HepG2 (cell line): ENCODE results near the gene EWSR1. TPM values are rescaled to one million over a fixed set of nuclear protein-coding genes. Genes with fewer than 3 reads are reported as not detected.

ENCODE experiments used
- EHMT2 ChIP-seq: fragments of 200-600 bp; sonication (generic); IDR thresholded peaks from 2 replicates; pipeline ENCODE4 v1.7.0; 2017; ENCODE audit warnings: antibody characterized with exemption, low read depth, low read length, borderline replicate concordance
- ELK4 ChIP-seq: sonication (generic); formaldehyde crosslinking; IDR thresholded peaks from 2 replicates; pipeline ENCODE4 v1.9.0; 2021; ENCODE audit warnings: missing genetic modification reagents, borderline replicate concordance
- EZH2 ChIP-seq: conservative IDR thresholded peaks from 2 replicates; pipeline ENCODE4 v1.6.1; 2012; ENCODE audit warnings: mild to moderate bottlenecking, low read depth, low read length, moderate library complexity
- HMG20A ChIP-seq: IDR thresholded peaks from 2 replicates; pipeline ENCODE4 v1.6.1; 2016; ENCODE audit warnings: borderline replicate concordance
- HMG20B ChIP-seq: conservative IDR thresholded peaks from 2 replicates; pipeline ENCODE4 v1.6.1; 2016; ENCODE audit warnings: missing genetic modification reagents, missing compliant biosample characterization
- MAFG ChIP-seq: sonication (generic); formaldehyde crosslinking; IDR thresholded peaks from 2 replicates; pipeline ENCODE4 v1.5.1; 2020; ENCODE audit warnings: mild to moderate bottlenecking, missing genetic modification reagents
- MAX ChIP-seq: IDR thresholded peaks from 2 replicates; pipeline ENCODE4 v1.6.1; 2012; ENCODE audit warnings: inconsistent platforms
- NFRKB ChIP-seq: fragments of 450-650 bp; IDR thresholded peaks from 2 replicates; pipeline ENCODE4 v1.6.1; 2017
- NR2F2 ChIP-seq: IDR thresholded peaks from 2 replicates; pipeline ENCODE4 v1.6.1; 2012; ENCODE audit warnings: low read depth, inconsistent platforms, borderline replicate concordance
- RCOR2 ChIP-seq: IDR thresholded peaks from 2 replicates; pipeline ENCODE4 v1.6.1; 2016; ENCODE audit warnings: missing biosample characterization, missing genetic modification reagents
- REL ChIP-seq: sonication (generic); formaldehyde crosslinking; conservative IDR thresholded peaks from 2 replicates; pipeline ENCODE4 v1.8.0; 2022; ENCODE audit warnings: mild to moderate bottlenecking, missing genetic modification reagents, moderate library complexity
- SIX1 ChIP-seq: sonication (generic); formaldehyde crosslinking; IDR thresholded peaks from 2 replicates; pipeline ENCODE4 v1.4.0; 2020; ENCODE audit warnings: missing genetic modification reagents, borderline replicate concordance
- SNRNP70 ChIP-seq: fragments of 200-400 bp; formaldehyde crosslinking; IDR thresholded peaks from 2 replicates; pipeline ENCODE4 v1.6.1; 2017; ENCODE audit warnings: mild to moderate bottlenecking, low read depth, low read length, moderate library complexity
- SOX6 ChIP-seq, 2 experiments: fragments of 450-650 bp in 1 of 2; sonication (generic) in 1 of 2; formaldehyde crosslinking in 1 of 2; IDR thresholded peaks; 2 replicates each; pipeline versions ENCODE4 v1.4.0 to v1.6.1; 2017 to 2020; ENCODE audit warnings: antibody characterized with exemption in 1 of 2, mild to moderate bottlenecking in 1 of 2, missing genetic modification reagents in 1 of 2
- TAF15 ChIP-seq: fragments of 200-400 bp; formaldehyde crosslinking; IDR thresholded peaks from one replicate; pipeline ENCODE4 v1.6.1; 2018; ENCODE audit warnings: mild to moderate bottlenecking, low read depth, low read length; ENCODE audit not compliant: poor library complexity, severe bottlenecking
- TBX2 ChIP-seq: sonication (generic); formaldehyde crosslinking; IDR thresholded peaks from 2 replicates; pipeline ENCODE4 v1.5.0; 2020; ENCODE audit warnings: missing genetic modification reagents, mild to moderate bottlenecking, borderline replicate concordance
- TFE3 ChIP-seq: IDR thresholded peaks from 2 replicates; pipeline ENCODE4 v1.6.1; 2016
- ZMAT3 ChIP-seq: sonication (generic); formaldehyde crosslinking; conservative IDR thresholded peaks from 2 replicates; pipeline ENCODE4 v1.7.0; 2021; ENCODE audit warnings: missing genetic modification reagents
- ZNF709 ChIP-seq: sonication (generic); formaldehyde crosslinking; IDR thresholded peaks from 2 replicates; pipeline ENCODE4 v1.5.0; 2020; ENCODE audit warnings: mild to moderate bottlenecking, missing genetic modification reagents
- ZNF75D ChIP-seq: sonication (generic); formaldehyde crosslinking; IDR thresholded peaks from 2 replicates; pipeline ENCODE4 v1.8.1; 2023; ENCODE audit warnings: missing genetic modification reagents, mild to moderate bottlenecking, borderline replicate concordance
- ZNF777 ChIP-seq: sonication (generic); formaldehyde crosslinking; IDR thresholded peaks from 2 replicates; pipeline ENCODE4 v1.4.0; 2020; ENCODE audit warnings: missing genetic modification reagents
- ZNF781 ChIP-seq: sonication (generic); formaldehyde crosslinking; IDR thresholded peaks from 2 replicates; pipeline ENCODE4 v1.5.1; 2020; ENCODE audit warnings: borderline replicate concordance, mild to moderate bottlenecking, missing genetic modification reagents; ENCODE audit errors: not compliant biosample characterization
- polyA plus RNA-seq, 8 experiments: library from polyadenylated mRNA; depleted of rRNA in 3 of 8; stranded (reverse) in 7 of 8; unstranded in 1 of 8; fragments of >200 nt; fragmentation: Illumina TruSeq in 4 of 8; extraction: Trizol in 4 of 8; gene quantifications; 2 replicates each; pipeline versions ENCODE4 v1.2.1 to v1.2.3, GENCODE V29; 2011 to 2016; ENCODE audit warnings: low read depth in 4 of 8, missing spikeins in 1 of 8, mixed read lengths in 1 of 8; ENCODE audit not compliant: insufficient read depth in 1 of 8
- total RNA-seq, 5 experiments: library from RNA; depleted of rRNA; stranded (reverse); fragments of >200 nt; fragmentation: Illumina TruSeq; extraction: Trizol; gene quantifications; 2 replicates each; pipeline ENCODE4 v1.2.3, GENCODE V29; 2016; ENCODE audit warnings: low read depth in 1 of 5
- TF ChIP-seq, protein P1 (sequence below): sonication (generic); formaldehyde crosslinking; IDR thresholded peaks from 2 replicates; pipeline ENCODE4 v1.4.0; 2020; ENCODE audit warnings: low read depth, mild to moderate bottlenecking, missing genetic modification reagents
- TF ChIP-seq, protein P2 (sequence below): sonication (generic); formaldehyde crosslinking; IDR thresholded peaks from 2 replicates; pipeline ENCODE4 v1.8.1; 2023; ENCODE audit warnings: mild to moderate bottlenecking, missing genetic modification reagents
- TF ChIP-seq, protein P3 (sequence below): sonication (generic); formaldehyde crosslinking; IDR thresholded peaks from 2 replicates; pipeline ENCODE4 v1.4.0; 2020; ENCODE audit warnings: mild to moderate bottlenecking, missing genetic modification reagents

Gene EWSR1
- total and polyA plus RNA-seq, 2 of the 13 experiments (the other 11 are each of a cell fraction or from before 2014, with no cell fraction given): 211 to 326 TPM

GRCh38 chr22:29267858-29268510 lies at the start of gene EWSR1, which contains the start of gene RHBDD3 (continued):
- peak; percentile 49; the same call in 1 of the 2 replicates for TF ChIP-seq NR2F2
- TF ChIP-seq, protein P1, sequence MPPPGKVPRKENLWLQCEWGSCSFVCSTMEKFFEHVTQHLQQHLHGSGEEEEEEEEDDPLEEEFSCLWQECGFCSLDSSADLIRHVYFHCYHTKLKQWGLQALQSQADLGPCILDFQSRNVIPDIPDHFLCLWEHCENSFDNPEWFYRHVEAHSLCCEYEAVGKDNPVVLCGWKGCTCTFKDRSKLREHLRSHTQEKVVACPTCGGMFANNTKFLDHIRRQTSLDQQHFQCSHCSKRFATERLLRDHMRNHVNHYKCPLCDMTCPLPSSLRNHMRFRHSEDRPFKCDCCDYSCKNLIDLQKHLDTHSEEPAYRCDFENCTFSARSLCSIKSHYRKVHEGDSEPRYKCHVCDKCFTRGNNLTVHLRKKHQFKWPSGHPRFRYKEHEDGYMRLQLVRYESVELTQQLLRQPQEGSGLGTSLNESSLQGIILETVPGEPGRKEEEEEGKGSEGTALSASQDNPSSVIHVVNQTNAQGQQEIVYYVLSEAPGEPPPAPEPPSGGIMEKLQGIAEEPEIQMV (CRISPR knock-in tag): peak; percentile 47; the same call in 1 of the 2 replicates
- TF ChIP-seq REL: 0 out of 2 replicates have a peak, but pooled peaks have one; percentile 63
- peak; percentile 15; the same call in 1 of the 2 replicates for TF ChIP-seq ZNF777 (CRISPR knock-in tag)
- TF ChIP-seq EHMT2: no peak
- TF ChIP-seq, protein P2, sequence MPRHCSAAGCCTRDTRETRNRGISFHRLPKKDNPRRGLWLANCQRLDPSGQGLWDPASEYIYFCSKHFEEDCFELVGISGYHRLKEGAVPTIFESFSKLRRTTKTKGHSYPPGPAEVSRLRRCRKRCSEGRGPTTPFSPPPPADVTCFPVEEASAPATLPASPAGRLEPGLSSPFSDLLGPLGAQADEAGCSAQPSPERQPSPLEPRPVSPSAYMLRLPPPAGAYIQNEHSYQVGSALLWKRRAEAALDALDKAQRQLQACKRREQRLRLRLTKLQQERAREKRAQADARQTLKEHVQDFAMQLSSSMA (CRISPR knock-in tag): no peak
- TF ChIP-seq ZMAT3: peak; percentile 62; the same call in 1 of the 2 replicates
- no peak for TF ChIP-seq RCOR2 (CRISPR knock-in tag)
- TF ChIP-seq MAX: peak; percentile 69
- no peak; the same call in 1 of the 2 replicates for TF ChIP-seq HMG20A (CRISPR knock-in tag)
- TF ChIP-seq ZNF709 (CRISPR knock-in tag): no peak; the same call in 1 of the 2 replicates
- TF ChIP-seq HMG20B: no peak
- no peak for TF ChIP-seq EZH2
- no peak for TF ChIP-seq ELK4 (CRISPR knock-in tag)
- TF ChIP-seq ZNF781 (CRISPR knock-in tag): peak; percentile 34
- no peak for TF ChIP-seq TAF15
- TF ChIP-seq SOX6 (IDR thresholded peaks at IDR 0.05): no peak
- TF ChIP-seq SOX6 (CRISPR knock-in tag; IDR thresholded peaks at IDR 0.05): peak; percentile 69; the same call in 1 of the 2 replicates
- TF ChIP-seq SNRNP70: no peak
- TF ChIP-seq ZNF75D (CRISPR knock-in tag): 0 out of 2 replicates have a peak, but pooled peaks have one; percentile 73
- TF ChIP-seq MAFG: peak; percentile 79; the same call in 1 of the 2 replicates
- no peak for TF ChIP-seq TBX2
- no peak; the same call in 1 of the 2 replicates for TF ChIP-seq TFE3 (CRISPR knock-in tag)
- TF ChIP-seq SIX1 (CRISPR knock-in tag): no peak
- TF ChIP-seq, protein P3, sequence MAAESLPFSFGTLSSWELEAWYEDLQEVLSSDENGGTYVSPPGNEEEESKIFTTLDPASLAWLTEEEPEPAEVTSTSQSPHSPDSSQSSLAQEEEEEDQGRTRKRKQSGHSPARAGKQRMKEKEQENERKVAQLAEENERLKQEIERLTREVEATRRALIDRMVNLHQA: no peak
- TF ChIP-seq NFRKB: peak; percentile 95
